MM.1S (cell line): ENCODE measurements around the gene KCNIP3.

Experiments used
- EZH2 ChIP-seq: fragments of 300-600 bp; sonication (generic); optimal IDR thresholded peaks from 2 replicates; pipeline ENCODE3; 2017; ENCODE audit warnings: low read depth, mild to moderate bottlenecking, antibody characterized with exemption, low read length, mixed read lengths
- EZH2phosphoT487 ChIP-seq: fragments of 300-600 bp; sonication (generic); IDR thresholded peaks from 2 replicates; pipeline ENCODE4 v1.6.1; 2018; ENCODE audit warnings: antibody characterized with exemption, low read length
- TF ChIP-seq, protein P1 (sequence below): fragments of 300-600 bp; sonication (generic); IDR thresholded peaks from 2 replicates; pipeline ENCODE4 v1.5.1; 2016; ENCODE audit warnings: antibody characterized with exemption, low read length, mixed read lengths

DNA sequence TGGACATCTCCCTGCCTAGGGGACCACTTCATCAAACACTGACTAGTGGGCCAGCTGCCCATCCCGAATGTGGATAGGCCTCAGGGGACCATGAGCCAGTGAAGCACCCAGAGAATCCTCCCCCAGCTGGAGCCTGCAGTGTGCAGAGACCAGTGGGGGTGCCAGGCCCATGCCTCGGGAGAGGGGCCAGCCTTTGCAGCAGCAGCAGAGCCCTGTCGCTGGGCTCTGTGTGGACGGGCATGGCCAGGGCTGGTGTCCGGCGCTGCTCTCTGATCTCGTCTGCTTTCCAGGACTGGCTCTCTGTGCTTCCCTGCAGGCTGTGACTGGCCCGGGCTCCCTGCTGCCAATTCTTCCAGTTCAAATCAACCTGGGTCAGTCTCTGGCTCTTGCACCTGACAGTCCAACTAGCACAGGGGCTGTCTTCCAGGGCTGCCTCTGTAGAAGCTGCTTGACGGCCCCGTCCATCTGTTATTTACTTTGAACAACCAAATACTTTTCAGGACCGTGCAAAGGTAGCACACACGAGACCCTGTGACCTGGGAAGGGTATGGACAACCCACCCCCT, 11.4 kb downstream of the KCNIP3 start:
- TF ChIP-seq, protein P1, sequence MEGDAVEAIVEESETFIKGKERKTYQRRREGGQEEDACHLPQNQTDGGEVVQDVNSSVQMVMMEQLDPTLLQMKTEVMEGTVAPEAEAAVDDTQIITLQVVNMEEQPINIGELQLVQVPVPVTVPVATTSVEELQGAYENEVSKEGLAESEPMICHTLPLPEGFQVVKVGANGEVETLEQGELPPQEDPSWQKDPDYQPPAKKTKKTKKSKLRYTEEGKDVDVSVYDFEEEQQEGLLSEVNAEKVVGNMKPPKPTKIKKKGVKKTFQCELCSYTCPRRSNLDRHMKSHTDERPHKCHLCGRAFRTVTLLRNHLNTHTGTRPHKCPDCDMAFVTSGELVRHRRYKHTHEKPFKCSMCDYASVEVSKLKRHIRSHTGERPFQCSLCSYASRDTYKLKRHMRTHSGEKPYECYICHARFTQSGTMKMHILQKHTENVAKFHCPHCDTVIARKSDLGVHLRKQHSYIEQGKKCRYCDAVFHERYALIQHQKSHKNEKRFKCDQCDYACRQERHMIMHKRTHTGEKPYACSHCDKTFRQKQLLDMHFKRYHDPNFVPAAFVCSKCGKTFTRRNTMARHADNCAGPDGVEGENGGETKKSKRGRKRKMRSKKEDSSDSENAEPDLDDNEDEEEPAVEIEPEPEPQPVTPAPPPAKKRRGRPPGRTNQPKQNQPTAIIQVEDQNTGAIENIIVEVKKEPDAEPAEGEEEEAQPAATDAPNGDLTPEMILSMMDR, result no peak
- TF ChIP-seq EZH2 (no peak), EZH2phosphoT487 (no peak)
